Fibroblast of skin of left biceps (primary cell): ENCODE data around the gene C5orf58.

Source experiments
- DNase-seq, 2 experiments: peaks; one replicate each; pipeline ENCODE4 v3.0.0-alpha.2; 2013; ENCODE audit warnings: low read depth in 2 of 2

Gene C5orf58

GRCh38 chr5:170232786-170233185 is at the start of gene C5orf58:
TSS of gene C5orf58 (plus strand) at chr5:170232985. CDS start at chr5:170234977, 1,992 bp downstream.
- no peak for DNase-seq

- peak; percentile 9 for DNase-seq
These were observed 48.7 kb upstream of the C5orf58 start for GRCh38 chr5:170183816-170184687.

GRCh38 chr5:170184737-170185136 is 48.0 kb upstream of the C5orf58 start:
- DNase-seq = no peak

DNA sequence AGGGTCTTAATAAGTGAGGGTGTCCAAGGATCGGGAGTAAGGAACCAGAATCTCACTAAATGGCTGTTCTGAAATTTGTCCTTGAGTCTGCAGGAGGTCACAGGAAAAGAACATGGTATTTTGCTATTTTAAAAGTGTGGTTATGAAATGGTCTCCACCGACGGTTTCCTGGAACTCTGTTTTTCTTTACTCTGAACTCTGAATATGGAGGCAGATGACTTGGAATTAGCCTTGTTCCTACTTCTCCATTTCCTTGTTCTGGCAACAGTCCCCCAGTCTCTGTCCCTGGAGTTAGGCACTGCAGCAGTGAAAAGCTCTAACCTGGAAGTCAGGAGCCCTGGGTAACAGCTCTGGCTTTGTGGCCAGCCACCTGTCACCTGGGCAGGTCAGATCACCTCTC is 46.6 kb upstream of the C5orf58 start:
- DNase-seq = no peak

DNA sequence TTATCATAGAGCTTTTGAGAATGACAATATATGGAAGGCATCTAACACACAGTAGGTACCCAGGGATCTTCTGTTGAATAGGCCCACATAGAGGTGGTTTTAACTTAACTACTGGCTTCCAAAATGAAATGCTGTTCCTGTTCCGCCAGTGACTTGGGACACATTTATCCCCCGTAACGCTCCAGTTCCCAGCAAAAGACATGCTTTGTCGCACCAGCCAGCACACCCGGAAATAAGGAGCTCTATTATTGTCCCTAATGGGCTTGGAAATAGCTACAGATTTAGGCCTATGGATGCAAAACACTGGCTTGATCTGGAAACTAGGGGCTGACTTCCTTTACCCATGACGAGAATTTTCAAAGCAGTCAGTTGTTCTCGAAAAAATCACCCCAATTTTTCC is 45.9 kb upstream of the C5orf58 start:
- DNase-seq = no peak

GRCh38 chr5:170190436-170191134 is 42.2 kb upstream of the C5orf58 start:
- no peak for DNase-seq

- no peak for DNase-seq
These were observed 40.0 kb upstream of the C5orf58 start for GRCh38 chr5:170192829-170193228.

GRCh38 chr5:170195961-170196360 is 36.8 kb upstream of the C5orf58 start:
- no peak for DNase-seq

GRCh38 chr5:170200876-170201275 is 31.9 kb upstream of the C5orf58 start:
- DNase-seq = no peak

DNA sequence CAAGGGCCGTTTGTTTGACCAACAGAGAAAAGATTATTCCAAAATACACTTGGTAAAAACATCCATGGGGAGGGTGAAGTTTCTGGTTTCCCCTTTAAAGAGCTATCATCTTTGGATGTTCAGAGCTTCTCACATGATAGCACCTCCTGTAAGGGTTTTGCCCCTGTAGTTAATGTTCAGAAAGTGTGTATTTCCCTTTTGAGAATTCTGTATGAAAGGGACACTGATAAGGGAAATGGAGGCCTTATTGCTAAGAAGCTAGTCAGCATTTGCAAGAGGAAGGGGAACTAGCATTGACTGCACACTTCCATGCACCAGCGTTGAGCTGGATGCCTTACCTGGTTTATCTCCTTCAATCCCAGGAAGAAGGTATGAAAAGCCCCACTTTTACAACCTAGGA is 31.5 kb upstream of the C5orf58 start:
- no peak for DNase-seq

- no peak for DNase-seq
These were observed 30.7 kb upstream of the C5orf58 start for GRCh38 chr5:170202117-170202516.

DNA sequence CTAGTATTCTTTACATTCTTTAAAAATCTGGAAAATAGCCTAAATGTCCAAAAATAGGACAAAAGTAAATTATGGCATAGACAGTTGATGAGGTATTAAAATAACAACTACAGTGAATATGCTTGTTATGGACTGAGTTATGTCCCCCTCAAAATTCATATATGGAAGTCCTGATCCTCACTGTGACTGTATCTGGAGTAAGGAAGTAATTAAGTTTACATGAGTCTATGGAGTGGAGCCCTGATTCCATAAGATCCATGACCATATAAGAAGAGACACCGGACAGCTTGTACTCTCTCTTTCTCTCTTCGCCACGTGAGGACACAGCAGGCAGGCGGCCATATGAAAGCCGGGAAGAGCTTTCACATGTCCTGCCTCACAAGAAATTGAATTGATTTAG is 28.6 kb upstream of the C5orf58 start:
- no peak for DNase-seq

GRCh38 chr5:170206216-170206615 is 26.6 kb upstream of the C5orf58 start:
- DNase-seq = no peak

GRCh38 chr5:170206958-170207357 is 25.8 kb upstream of the C5orf58 start:
- no peak for DNase-seq

DNA sequence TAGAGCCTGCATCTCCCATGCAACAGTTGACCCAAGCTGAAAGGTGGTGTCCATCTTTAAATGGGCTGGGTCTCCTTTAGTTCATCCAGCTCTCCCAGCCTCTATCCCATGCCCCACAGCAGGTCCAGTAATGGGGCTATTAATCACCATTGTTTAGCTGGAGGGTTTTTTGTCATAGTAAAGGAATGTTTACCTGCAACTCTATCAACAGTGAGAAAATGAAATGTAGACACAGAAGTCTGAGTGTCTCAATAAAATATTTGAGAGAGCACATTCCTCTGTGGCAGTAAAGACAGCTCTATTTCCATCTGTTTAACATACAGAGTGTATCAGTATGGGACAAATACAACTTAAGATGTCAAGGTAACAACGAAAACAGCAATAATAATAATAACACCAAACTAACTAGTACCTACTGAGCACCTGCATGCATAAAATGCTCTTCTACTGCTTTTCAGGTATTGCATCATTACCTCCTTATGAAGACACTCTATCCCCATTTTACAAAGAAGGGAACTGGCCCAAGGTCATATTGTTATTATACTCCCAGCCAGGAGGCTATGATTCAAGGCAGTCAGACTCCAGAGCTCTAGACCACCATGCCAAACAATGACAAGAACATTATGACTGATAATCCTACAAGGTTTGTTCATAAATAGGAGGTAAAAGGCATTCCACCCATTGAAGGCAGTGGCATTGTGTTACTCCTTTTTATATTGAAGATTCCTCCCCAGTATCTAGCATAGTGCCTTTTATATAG is 21.0 kb upstream of the C5orf58 start:
- DNase-seq = no peak

DNA sequence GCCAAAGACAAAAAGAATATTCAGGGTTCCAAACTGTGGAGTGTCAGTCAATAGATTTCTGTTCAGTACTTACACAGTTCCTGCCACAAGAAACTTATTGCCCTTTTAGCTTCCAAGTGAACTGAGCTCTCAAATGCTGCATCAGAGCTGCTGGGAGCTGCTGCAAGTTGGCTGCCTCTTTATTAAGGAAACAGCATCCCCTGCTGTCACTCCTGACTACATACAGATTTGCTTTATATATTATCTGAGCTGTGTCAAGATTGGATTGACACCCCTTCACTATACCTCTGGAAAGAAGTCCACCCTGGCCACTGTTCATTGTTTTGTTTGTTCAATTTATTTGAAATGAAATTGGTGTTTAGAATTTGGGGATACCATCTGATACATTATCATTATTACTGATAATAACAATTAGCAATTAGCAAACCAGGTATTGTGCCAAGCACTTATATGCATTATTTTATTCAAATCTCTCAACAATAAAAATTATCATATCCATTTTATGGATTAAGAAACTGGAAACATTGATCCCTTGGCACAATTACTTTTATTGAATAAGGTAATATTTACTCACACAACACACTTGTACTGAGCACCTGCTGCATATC is 16.4 kb upstream of the C5orf58 start:
- DNase-seq = peak in 1 of 2 experiments; percentile 25

- peak in 1 of 2 experiments; percentile 18 for DNase-seq
These were observed 15.0 kb upstream of the C5orf58 start for GRCh38 chr5:170217831-170218230.

GRCh38 chr5:170218726-170219125 is 14.1 kb upstream of the C5orf58 start:
- DNase-seq = no peak

DNA sequence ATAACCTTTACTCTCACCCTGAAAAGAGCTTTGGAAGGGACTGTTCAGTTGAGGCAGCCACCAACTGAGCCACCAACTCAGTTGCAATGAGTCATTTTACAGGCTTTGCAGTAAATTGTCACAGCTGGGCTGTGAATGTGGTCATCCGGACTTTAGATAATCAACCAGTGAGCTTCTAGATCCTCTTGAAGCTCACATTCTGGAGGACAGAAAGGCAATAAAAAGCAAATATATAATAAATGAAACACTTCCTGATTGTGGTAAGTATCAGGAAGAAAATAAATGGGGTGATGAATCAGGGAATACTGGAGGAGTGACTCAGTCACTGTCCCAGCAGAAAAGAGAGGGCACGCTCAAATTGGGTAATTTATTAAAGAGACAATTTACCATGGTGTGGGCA is 13.2 kb upstream of the C5orf58 start:
- DNase-seq = peak; percentile 29 to 40

- no peak for DNase-seq
These were observed 12.6 kb upstream of the C5orf58 start for GRCh38 chr5:170220191-170220590.

GRCh38 chr5:170221327-170221741 is 11.5 kb upstream of the C5orf58 start:
- DNase-seq = no peak

DNA sequence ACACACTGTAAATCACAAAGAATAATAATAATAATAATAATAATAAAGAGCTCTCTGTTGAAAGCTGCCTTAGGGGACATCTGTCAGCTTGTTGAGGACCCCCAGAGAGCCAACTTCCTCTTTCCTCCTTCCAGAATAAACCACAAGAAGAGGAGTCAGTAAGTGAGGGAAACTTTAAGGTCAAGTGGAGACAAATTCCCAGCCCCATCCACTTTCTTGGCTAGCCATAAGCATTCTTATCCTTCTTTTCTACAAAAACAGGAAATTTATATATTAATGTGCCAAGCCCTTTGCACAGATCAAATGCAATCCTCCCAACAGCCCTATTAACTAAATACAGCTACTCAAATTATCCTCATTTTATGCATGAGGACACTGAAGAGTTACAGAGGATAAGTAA is 9.4 kb upstream of the C5orf58 start:
- no peak for DNase-seq
